ENCODE measurements around the gene PPFIA4. TPM values are rescaled to one million over a fixed set of nuclear protein-coding genes. Genes with fewer than 3 reads are reported as not detected.

Gene PPFIA4
- total RNA-seq, 1 donor from 2014 or later, result 9.1 TPM

DNA sequence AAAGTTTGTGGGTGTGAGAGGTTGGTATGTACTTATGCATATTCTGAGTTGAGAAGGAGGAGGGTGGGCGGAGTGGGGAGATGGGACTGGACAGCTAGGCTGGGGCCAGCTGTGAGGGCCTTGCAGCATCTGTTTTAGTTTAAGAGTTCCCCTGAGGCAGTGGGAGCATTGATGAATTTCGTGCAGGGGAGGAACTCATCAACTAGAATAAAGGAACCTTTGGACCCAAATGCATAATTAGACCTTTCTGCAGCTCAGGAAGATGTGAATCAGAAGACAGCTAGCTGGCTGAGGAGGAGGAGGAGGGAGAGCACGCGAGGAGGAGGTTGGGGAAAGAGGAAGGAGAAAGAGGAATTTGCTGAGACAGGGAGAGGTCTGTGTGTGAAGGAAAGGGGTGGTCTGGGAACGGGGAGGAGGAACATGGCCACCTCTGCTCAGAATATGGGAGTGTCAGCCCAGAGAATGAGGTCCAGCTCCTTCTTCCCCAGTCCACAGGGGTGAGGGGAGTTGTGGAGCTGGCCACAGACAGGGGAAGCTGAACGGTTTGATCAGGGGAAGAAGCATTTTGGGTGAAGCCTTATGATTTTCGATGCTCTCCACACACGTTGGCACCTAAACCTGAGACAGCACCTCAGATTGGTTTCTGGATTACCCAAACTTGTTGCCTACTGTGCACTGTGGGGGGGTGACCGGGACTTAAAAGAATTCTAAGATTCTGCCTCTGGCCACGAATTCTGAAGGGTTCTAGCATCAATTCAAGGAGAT lies 31.8 kb downstream of the PPFIA4 start:
- DNase-seq (ENCODE audit: low read depth) (no peak), FAIRE-seq (no peak)
- Mint-ChIP-seq H3K4me3 (ENCODE audit: unreplicated experiment) (no peak overlapping the region), H3K9me3 (ENCODE audit: unreplicated experiment) (no peaks in the 10 kb centered on the region), H3K27me3 (ENCODE audit: low read depth, unreplicated experiment) (peaks cover 26% of the 10 kb centered on the region), H3K27ac (ENCODE audit: unreplicated experiment) (no peak overlapping the region), H3K4me1 (ENCODE audit: low read depth, unreplicated experiment) (peaks cover 10% of the 10 kb centered on the region), H3K36me3 (ENCODE audit: low read depth, unreplicated experiment) (peaks cover 31% of the 10 kb centered on the region)
- Histone ChIP-seq H2AFZ (ENCODE audit: low read depth, low read length) (no peak overlapping the region), H3K27me3 (ENCODE audit: insufficient read depth, low read length) (peaks cover 6% of the 10 kb centered on the region), H3K27ac (ENCODE audit: low read depth, low read length) (no peak overlapping the region), H3K4me2 (ENCODE audit: low read length) (no peak overlapping the region), H3K9ac (ENCODE audit: low read length) (no peak overlapping the region), H3K9me3 (ENCODE audit: insufficient read depth, low read depth, low read length) (no peaks in the 10 kb centered on the region), H3K36me3 (ENCODE audit: insufficient read depth, low read length) (no peaks in the 10 kb centered on the region), H3K4me1 (ENCODE audit: insufficient read depth, low read length) (no peaks in the 10 kb centered on the region), H3K4me3 (ENCODE audit: insufficient read depth, low read depth, low read length) (no peak overlapping the region), H3K79me2 (ENCODE audit: insufficient read depth, low read length) (no peaks in the 10 kb centered on the region), H4K20me1 (ENCODE audit: insufficient read depth, low read length) (no peaks in the 10 kb centered on the region)
- no peak for TF ChIP-seq CTCF (IDR thresholded peaks at IDR 0.05; ENCODE audit: insufficient read depth, low read depth, low read length)
- no peak for TF ChIP-seq EZH2 (IDR thresholded peaks at IDR 0.05; ENCODE audit: insufficient read depth, low read length)

- FAIRE-seq (no peak), DNase-seq (ENCODE audit: low read depth) (no peak)
- Histone ChIP-seq H3K9ac (ENCODE audit: low read length) (no peak overlapping the region), H2AFZ (ENCODE audit: low read depth, low read length) (no peak overlapping the region), H3K9me3 (ENCODE audit: insufficient read depth, low read depth, low read length) (no peaks in the 10 kb centered on the region), H3K4me1 (ENCODE audit: insufficient read depth, low read length) (no peaks in the 10 kb centered on the region), H3K4me2 (ENCODE audit: low read length) (no peak overlapping the region), H3K36me3 (ENCODE audit: insufficient read depth, low read length) (no peaks in the 10 kb centered on the region), H3K27ac (ENCODE audit: low read depth, low read length) (no peak overlapping the region), H3K27me3 (ENCODE audit: insufficient read depth, low read length) (peaks cover 6% of the 10 kb centered on the region), H3K4me3 (ENCODE audit: insufficient read depth, low read depth, low read length) (no peak overlapping the region), H3K79me2 (ENCODE audit: insufficient read depth, low read length) (no peaks in the 10 kb centered on the region), H4K20me1 (ENCODE audit: insufficient read depth, low read length) (no peaks in the 10 kb centered on the region)
- TF ChIP-seq EZH2 (IDR thresholded peaks at IDR 0.05; ENCODE audit: insufficient read depth, low read length) (no peak), CTCF (IDR thresholded peaks at IDR 0.05; ENCODE audit: insufficient read depth, low read depth, low read length) (no peak)
- Mint-ChIP-seq H3K27ac (ENCODE audit: unreplicated experiment) (no peak overlapping the region), H3K4me3 (ENCODE audit: unreplicated experiment) (no peak overlapping the region), H3K4me1 (ENCODE audit: low read depth, unreplicated experiment) (peaks cover 10% of the 10 kb centered on the region), H3K9me3 (ENCODE audit: unreplicated experiment) (no peaks in the 10 kb centered on the region), H3K27me3 (ENCODE audit: low read depth, unreplicated experiment) (peaks cover 29% of the 10 kb centered on the region), H3K36me3 (ENCODE audit: low read depth, unreplicated experiment) (peaks cover 36% of the 10 kb centered on the region)
These were observed 32.3 kb downstream of the PPFIA4 start for GRCh38 chr1:203058676-203058935.

- Histone ChIP-seq H3K9ac (ENCODE audit: low read length) (no peak overlapping the region), H3K79me2 (ENCODE audit: insufficient read depth, low read length) (no peaks in the 10 kb centered on the region), H3K4me1 (ENCODE audit: insufficient read depth, low read length) (no peaks in the 10 kb centered on the region), H3K4me3 (ENCODE audit: insufficient read depth, low read depth, low read length) (no peak overlapping the region), H3K36me3 (ENCODE audit: insufficient read depth, low read length) (no peaks in the 10 kb centered on the region), H3K4me2 (ENCODE audit: low read length) (no peak overlapping the region), H4K20me1 (ENCODE audit: insufficient read depth, low read length) (no peaks in the 10 kb centered on the region), H3K27ac (ENCODE audit: low read depth, low read length) (no peak overlapping the region), H3K9me3 (ENCODE audit: insufficient read depth, low read depth, low read length) (no peaks in the 10 kb centered on the region), H3K27me3 (ENCODE audit: insufficient read depth, low read length) (peaks cover 6% of the 10 kb centered on the region), H2AFZ (ENCODE audit: low read depth, low read length) (no peak overlapping the region)
- Mint-ChIP-seq H3K27me3 (ENCODE audit: low read depth, unreplicated experiment) (peaks cover 31% of the 10 kb centered on the region), H3K36me3 (ENCODE audit: low read depth, unreplicated experiment) (peaks cover 39% of the 10 kb centered on the region), H3K4me3 (ENCODE audit: unreplicated experiment) (no peak overlapping the region), H3K27ac (ENCODE audit: unreplicated experiment) (no peak overlapping the region), H3K4me1 (ENCODE audit: low read depth, unreplicated experiment) (peaks cover 10% of the 10 kb centered on the region), H3K9me3 (ENCODE audit: unreplicated experiment) (no peaks in the 10 kb centered on the region)
- no peak for FAIRE-seq
- no peak for TF ChIP-seq EZH2 (IDR thresholded peaks at IDR 0.05; ENCODE audit: insufficient read depth, low read length)
- no peak for TF ChIP-seq CTCF (IDR thresholded peaks at IDR 0.05; ENCODE audit: insufficient read depth, low read depth, low read length)
- DNase-seq (ENCODE audit: low read depth), result no peak
These were observed 33.2 kb downstream of the PPFIA4 start for GRCh38 chr1:203059485-203059884.
